ENCODE measurements around the gene CHD3. TPM values are rescaled to one million over a fixed set of nuclear protein-coding genes. Genes with fewer than 3 reads are reported as not detected.

Gene CHD3
- total and polyA plus RNA-seq, 2 donors (not counting 3 experiments of a cell fraction or from before 2014, with no cell fraction given) = 102 to 185 TPM

DNA sequence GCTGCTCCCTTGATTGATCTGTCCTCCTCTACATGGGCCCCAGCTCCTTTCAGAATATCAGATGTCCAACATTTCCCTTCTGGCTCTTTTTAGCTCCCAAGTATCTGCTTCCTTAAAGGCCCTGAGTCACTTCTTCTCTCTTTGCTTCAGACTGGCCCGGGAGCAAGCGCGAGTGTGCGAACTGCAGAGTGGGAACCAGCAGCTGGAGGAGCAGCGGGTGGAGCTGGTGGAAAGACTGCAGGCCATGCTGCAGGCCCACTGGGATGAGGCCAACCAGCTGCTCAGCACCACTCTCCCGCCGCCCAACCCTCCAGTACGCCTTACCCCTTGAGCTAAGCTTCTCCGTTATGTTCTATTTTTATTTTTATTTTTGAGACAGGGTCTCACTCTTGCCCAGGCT lies 55.7 kb downstream of the CHD3 start:
- DNase-seq (ENCODE audit: low read depth, low spot score) = no peak
- Histone ChIP-seq H3K9ac (replicated peaks; ENCODE audit: extremely low read depth, insufficient read depth, low read length) (no peak overlapping the region), H3K27me3 (ENCODE audit: control insufficient read depth in 2 of 2, insufficient read depth in 2 of 2, low read length in 2 of 2) (no peaks in the 10 kb centered on the region), H4K20me1 (replicated peaks; ENCODE audit: control insufficient read depth, extremely low read depth, insufficient read depth, low read length) (no peaks in the 10 kb centered on the region), H2AFZ (ENCODE audit: low read depth, low read length) (no peak overlapping the region), H3K79me2 (ENCODE audit: control insufficient read depth, insufficient read depth, low read length) (no peaks in the 10 kb centered on the region), H3K36me3 (ENCODE audit: control insufficient read depth in 2 of 2, extremely low read depth in 1 of 2, insufficient read depth in 2 of 2, low read length in 2 of 2) (peaks cover 31 to 41% of the 10 kb centered on the region in 2 experiments), H3K4me3 (replicated peaks in 1 of 3; ENCODE audit: insufficient read depth in 1 of 3, low read depth in 1 of 3, low read length in 3 of 3) (no peak overlapping the region), H3K27ac (ENCODE audit: insufficient read depth, low read depth, low read length) (no peak overlapping the region), H3K4me2 (ENCODE audit: insufficient read depth, low read length) (no peak overlapping the region), H3K4me1 (ENCODE audit: control insufficient read depth, extremely low read depth, insufficient read depth, low read length) (no peaks in the 10 kb centered on the region), H3K9me3 (replicated peaks; ENCODE audit: control insufficient read depth, insufficient read depth, low read length) (no peaks in the 10 kb centered on the region), H3K9me1 (replicated peaks; ENCODE audit: control insufficient read depth, extremely low read depth, insufficient read depth, low read length) (no peaks in the 10 kb centered on the region)
- FAIRE-seq = no peak
- CTCF ChIA-PET = interaction anchor here (0.6 to 2.1 kb wide), 13 partner anchors 9 to 147 kb away, joined by 3 to 15 read pairs (median 5); partner anchors contain the start of gene RNF227
- dilution Hi-C loops (cut with MboI; ENCODE audit: extremely low pct_ligation_motif_present, low sequenced_read_pairs) (no loop called here), intact Hi-C loops (cut with micrococcal nuclease) (no loop called here)
- POLR2A ChIA-PET = interaction anchor here (0.6 kb wide), 1 partner anchor 25 kb away, joined by 7 read pairs; no protein-coding TSS in a partner anchor
- TF ChIP-seq, protein P1, sequence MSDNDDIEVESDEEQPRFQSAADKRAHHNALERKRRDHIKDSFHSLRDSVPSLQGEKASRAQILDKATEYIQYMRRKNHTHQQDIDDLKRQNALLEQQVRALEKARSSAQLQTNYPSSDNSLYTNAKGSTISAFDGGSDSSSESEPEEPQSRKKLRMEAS (IDR thresholded peaks at IDR 0.05; ENCODE audit: insufficient read depth, insufficient read length) = no peak
- no peak for TF ChIP-seq POLR2AphosphoS5 (IDR thresholded peaks at IDR 0.05; ENCODE audit: insufficient read depth, low read depth, low read length)
- TF ChIP-seq EZH2 (IDR thresholded peaks at IDR 0.05; ENCODE audit: borderline replicate concordance, low read depth, low read length, severe bottlenecking) = no peak
- no peak for TF ChIP-seq POLR2A (IDR thresholded peaks at IDR 0.05; ENCODE audit: low read depth, low read length)
- no peak for TF ChIP-seq CTCF (IDR thresholded peaks at IDR 0.05; ENCODE audit: extremely low read depth in 1 of 2, insufficient read depth in 1 of 2, low read depth in 1 of 2, low read length in 2 of 2)
- no peak for TF ChIP-seq JUN (IDR thresholded peaks at IDR 0.05; ENCODE audit: borderline replicate concordance, insufficient read depth, insufficient read length, low read depth)
- no TSS peak for BruUV-seq (replicated peaks)
